Suprapubic skin (tissue), 4 donors: Measurements from ENCODE around the gene TNS1. TPM values are rescaled to one million over a fixed set of nuclear protein-coding genes. Genes with fewer than 3 reads are reported as not detected.
A peak's percentile ranks its signal among the peaks of the same experiment; 100 is the strongest.

Experiments used
- DNase-seq, 2 donors: peaks; one replicate each; pipeline ENCODE4 v3.0.0-alpha.2; 2019; ENCODE audit warnings: low spot score in 2 of 2
- H3K27ac ChIP-seq: fragments of 200-600 bp; sonication (generic); one replicate; pipeline ENCODE4 v1.5.1; 2019
- H3K27me3 ChIP-seq: fragments of 200-600 bp; sonication (generic); one replicate; pipeline ENCODE4 v1.5.1; 2019
- H3K36me3 ChIP-seq: fragments of 200-600 bp; sonication (generic); one replicate; pipeline ENCODE4 v1.5.1; 2019
- H3K4me1 ChIP-seq: fragments of 200-600 bp; sonication (generic); one replicate; pipeline ENCODE4 v1.5.1; 2019
- H3K4me3 ChIP-seq: fragments of 200-600 bp; sonication (generic); one replicate; pipeline ENCODE4 v1.5.1; 2019; ENCODE audit warnings: mild to moderate bottlenecking
- H3K9me3 ChIP-seq: fragments of 200-600 bp; sonication (generic); one replicate; pipeline ENCODE4 v1.5.1; 2019
- EP300 ChIP-seq: sonication (generic); formaldehyde crosslinking; IDR thresholded peaks from one replicate; pipeline ENCODE4 v1.6.1; 2017; ENCODE audit warnings: antibody characterized with exemption
- POLR2A ChIP-seq, 2 donors: fragments of 450-650 bp; IDR thresholded peaks; one replicate each; pipeline ENCODE4 v1.6.1; 2017; ENCODE audit warnings: antibody characterized with exemption in 2 of 2, mild to moderate bottlenecking in 2 of 2, moderate library complexity in 2 of 2
- POLR2AphosphoS5 ChIP-seq, 3 donors: sonication (generic); formaldehyde crosslinking; IDR thresholded peaks; one replicate each; pipeline ENCODE4 v1.6.1; 2017; ENCODE audit warnings: antibody characterized with exemption in 3 of 3
- WGBS: methylation state at CpG from one replicate; pipeline ENCODE4 v1.1.5; 2018; 5-methylcytosine and 5-hydroxymethylcytosine counted together
- total RNA-seq, 4 donors: library from RNA; depleted of rRNA; stranded (reverse); fragments of >200 nt; gene quantifications; one replicate each; pipeline ENCODE4 v1.1.0, GENCODE V29; 2016
- TF ChIP-seq, protein P1 (sequence below), 2 donors: fragments of 200-600 bp in 1 of 2; fragments of 450-650 bp in 1 of 2; sonication (generic) in 1 of 2; IDR thresholded peaks; one replicate each; pipeline ENCODE4 v1.5.1; 2016 to 2019; ENCODE audit warnings: antibody characterized with exemption in 2 of 2, mild to moderate bottlenecking in 1 of 2, moderate library complexity in 1 of 2

The TNS1 gene
- total RNA-seq, 4 donors from 2014 or later: 64.1 to 145 (median 99.5) TPM

DNA sequence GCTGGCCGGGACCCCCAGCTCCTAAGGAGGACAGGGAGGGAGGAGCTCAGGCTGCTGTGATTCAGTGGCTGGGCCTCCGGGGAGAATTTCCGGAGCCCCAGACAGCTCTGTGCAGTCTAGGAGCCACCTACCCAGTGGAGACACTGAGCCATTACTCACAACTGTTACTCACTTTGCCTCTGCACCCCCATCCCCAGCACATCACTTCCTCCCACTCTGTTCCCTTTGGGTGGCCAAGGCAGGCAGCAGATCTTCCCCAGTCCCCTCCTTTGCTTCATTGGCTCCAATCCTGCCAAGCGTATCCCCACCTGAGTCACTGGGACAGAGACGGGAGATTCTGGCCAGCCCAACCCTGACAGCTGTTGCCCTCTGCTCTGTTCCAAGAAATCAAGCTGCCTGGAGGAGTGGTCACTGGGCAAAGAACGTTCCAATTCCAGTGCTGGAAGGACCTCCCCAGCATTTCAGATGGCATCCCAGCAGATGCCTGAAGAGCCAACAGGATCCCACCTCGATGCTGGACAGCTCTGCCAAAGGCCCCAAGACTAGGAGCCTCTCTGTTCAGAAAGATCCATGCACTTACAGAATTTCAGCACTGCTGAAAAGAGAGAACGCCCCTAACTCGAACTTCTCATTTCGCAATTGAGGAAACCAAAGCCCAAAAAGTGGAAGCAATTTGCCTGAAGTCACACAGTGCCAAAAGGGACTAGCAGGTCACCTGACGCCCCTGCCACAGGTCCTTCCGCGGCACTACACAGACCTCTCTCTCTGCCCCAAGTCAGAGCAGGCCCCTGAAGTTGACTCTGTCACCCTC is 68.3 kb downstream of the TNS1 start:
- no peaks in the 10 kb centered on the region for H3K36me3 ChIP-seq
- WGBS: 39% methylated on average over 12 of the region's 13 CpGs
- H3K4me3 ChIP-seq: no peak overlapping the region
- H3K27ac ChIP-seq: peak overlapping the region; percentile 80
- TF ChIP-seq EP300: no peak
- TF ChIP-seq, protein P1, sequence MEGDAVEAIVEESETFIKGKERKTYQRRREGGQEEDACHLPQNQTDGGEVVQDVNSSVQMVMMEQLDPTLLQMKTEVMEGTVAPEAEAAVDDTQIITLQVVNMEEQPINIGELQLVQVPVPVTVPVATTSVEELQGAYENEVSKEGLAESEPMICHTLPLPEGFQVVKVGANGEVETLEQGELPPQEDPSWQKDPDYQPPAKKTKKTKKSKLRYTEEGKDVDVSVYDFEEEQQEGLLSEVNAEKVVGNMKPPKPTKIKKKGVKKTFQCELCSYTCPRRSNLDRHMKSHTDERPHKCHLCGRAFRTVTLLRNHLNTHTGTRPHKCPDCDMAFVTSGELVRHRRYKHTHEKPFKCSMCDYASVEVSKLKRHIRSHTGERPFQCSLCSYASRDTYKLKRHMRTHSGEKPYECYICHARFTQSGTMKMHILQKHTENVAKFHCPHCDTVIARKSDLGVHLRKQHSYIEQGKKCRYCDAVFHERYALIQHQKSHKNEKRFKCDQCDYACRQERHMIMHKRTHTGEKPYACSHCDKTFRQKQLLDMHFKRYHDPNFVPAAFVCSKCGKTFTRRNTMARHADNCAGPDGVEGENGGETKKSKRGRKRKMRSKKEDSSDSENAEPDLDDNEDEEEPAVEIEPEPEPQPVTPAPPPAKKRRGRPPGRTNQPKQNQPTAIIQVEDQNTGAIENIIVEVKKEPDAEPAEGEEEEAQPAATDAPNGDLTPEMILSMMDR (IDR thresholded peaks at IDR 0.05): no peak
- TF ChIP-seq POLR2AphosphoS5 (IDR thresholded peaks at IDR 0.05): peak in 1 of 3 donors; percentile 16
- TF ChIP-seq POLR2A (IDR thresholded peaks at IDR 0.05): no peak
- H3K9me3 ChIP-seq: no peaks in the 10 kb centered on the region
- H3K27me3 ChIP-seq: no peaks in the 10 kb centered on the region
- no peak for DNase-seq
- H3K4me1 ChIP-seq: peaks cover 93% of the 10 kb centered on the region

DNA sequence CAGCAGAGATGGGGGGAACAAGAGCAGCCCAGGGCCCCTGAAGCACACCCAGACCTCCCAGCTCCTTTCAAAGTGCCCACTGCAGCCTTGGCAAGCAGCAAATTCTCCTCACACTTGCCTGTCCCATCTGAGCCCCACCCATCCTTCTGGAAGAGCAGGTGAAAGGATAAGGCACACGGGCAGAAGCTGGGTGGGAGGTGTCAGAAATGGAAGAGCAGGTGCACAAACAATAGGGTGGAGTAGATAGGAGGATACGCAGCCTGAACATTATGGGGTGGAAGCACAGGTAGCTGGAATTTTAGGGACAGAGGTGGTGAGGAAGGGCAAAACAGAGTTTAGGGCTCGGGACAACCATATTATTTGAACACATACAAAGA is 69.2 kb downstream of the TNS1 start:
- no peak for TF ChIP-seq EP300
- no peak for TF ChIP-seq POLR2A (IDR thresholded peaks at IDR 0.05)
- no peak for TF ChIP-seq POLR2AphosphoS5 (IDR thresholded peaks at IDR 0.05)
- TF ChIP-seq, protein P1 (IDR thresholded peaks at IDR 0.05): no peak
- peaks cover 97% of the 10 kb centered on the region for H3K4me1 ChIP-seq
- no peaks in the 10 kb centered on the region for H3K9me3 ChIP-seq
- no peaks in the 10 kb centered on the region for H3K27me3 ChIP-seq
- H3K27ac ChIP-seq: peak overlapping the region; percentile 80
- no peaks in the 10 kb centered on the region for H3K36me3 ChIP-seq
- 51% methylated on average over 3 of the region's 3 CpGs for WGBS
- DNase-seq: no peak
- H3K4me3 ChIP-seq: peak overlapping the region; percentile 7

DNA sequence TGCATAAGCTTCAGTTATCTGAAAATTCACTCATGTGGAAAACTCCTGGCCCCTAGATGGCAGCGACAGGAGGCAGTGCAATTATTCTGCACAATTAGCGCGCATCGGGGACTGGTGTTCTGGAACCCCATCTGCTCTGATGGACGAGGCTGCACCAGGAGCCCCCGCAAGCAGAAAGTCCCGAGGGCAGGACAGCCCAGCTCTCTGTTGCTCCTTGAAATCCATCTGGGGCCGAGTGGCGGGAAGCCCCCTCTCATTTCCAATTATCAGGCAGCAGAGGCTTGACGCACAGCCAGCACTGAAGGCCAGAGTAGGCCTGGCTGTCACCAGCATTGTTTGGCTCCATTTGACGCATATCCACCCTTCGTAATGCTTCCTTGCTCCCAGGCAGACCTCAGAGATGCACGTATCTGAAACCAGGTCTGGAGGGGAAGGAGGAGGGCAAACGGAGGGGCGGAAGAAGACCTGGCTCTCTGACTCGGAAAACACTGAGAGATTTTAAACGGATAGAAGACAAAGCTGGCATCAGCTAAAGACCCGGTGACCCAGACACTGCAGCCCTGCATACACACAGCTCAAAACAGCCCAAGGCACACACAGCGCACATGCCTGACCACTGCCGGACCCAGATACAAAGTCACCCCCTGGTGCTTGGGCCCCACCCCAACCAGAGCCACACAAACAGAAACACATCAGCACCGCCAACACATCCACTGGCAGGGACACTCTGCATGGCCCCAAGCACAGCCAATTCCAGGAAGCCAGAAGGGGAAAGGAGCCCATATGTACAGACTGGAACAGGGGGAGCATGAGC is 69.8 kb downstream of the TNS1 start:
- no peaks in the 10 kb centered on the region for H3K36me3 ChIP-seq
- 60% methylated on average over 19 of the region's 21 CpGs for WGBS
- H3K4me1 ChIP-seq: peaks cover 97% of the 10 kb centered on the region

DNA sequence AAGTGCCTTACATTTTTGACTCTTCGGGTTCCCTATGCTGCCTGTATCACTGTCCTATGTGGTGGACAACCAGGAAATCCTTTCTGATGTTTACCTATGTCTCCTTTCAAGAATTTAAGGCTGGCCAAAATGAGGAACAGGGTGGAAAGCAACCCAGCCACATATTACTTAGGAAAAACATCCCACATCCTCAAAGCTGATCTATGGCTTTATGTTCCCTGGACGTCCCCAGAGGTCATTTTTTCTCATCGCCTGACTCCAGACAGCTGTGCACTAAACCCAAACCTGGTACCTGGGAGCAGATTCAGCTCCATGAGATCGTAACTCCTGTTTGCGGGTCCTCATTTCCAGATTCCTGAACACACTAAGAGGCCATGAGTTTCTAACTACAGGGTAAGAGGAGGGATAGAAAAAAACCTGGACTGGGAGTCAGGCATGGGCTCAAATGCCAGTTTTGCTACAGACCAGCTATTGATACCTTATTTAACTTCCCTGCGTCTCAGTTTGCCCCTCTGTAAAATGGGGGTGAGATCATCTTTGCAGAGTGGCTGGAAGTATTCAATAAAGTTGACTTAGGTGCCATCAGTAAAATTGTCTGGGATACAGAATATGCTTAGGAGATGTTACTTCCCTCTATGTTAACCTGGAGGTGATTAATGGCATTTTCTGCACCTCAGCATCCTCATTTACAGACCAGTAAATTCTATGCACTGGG is 70.8 kb downstream of the TNS1 start:
- 88% methylated on average over 6 of the region's 6 CpGs for WGBS
- TF ChIP-seq POLR2AphosphoS5 (IDR thresholded peaks at IDR 0.05): no peak
- TF ChIP-seq EP300: no peak
- H3K4me3 ChIP-seq: no peak overlapping the region
- no peaks in the 10 kb centered on the region for H3K9me3 ChIP-seq
- peaks cover 98% of the 10 kb centered on the region for H3K4me1 ChIP-seq
- DNase-seq: no peak
- H3K27ac ChIP-seq: peak overlapping the region; percentile 80
- no peaks in the 10 kb centered on the region for H3K27me3 ChIP-seq
- no peaks in the 10 kb centered on the region for H3K36me3 ChIP-seq

More for the DNA sequence above, 69.8 kb downstream of the TNS1 start:
- TF ChIP-seq EP300 (no peak), POLR2A (IDR thresholded peaks at IDR 0.05) (no peak), POLR2AphosphoS5 (IDR thresholded peaks at IDR 0.05) (no peak)
- Histone ChIP-seq H3K9me3 (no peaks in the 10 kb centered on the region), H3K27ac (peak overlapping the region; percentile 80), H3K27me3 (no peaks in the 10 kb centered on the region), H3K4me3 (peak overlapping the region; percentile 7)
- no peak for DNase-seq

DNA sequence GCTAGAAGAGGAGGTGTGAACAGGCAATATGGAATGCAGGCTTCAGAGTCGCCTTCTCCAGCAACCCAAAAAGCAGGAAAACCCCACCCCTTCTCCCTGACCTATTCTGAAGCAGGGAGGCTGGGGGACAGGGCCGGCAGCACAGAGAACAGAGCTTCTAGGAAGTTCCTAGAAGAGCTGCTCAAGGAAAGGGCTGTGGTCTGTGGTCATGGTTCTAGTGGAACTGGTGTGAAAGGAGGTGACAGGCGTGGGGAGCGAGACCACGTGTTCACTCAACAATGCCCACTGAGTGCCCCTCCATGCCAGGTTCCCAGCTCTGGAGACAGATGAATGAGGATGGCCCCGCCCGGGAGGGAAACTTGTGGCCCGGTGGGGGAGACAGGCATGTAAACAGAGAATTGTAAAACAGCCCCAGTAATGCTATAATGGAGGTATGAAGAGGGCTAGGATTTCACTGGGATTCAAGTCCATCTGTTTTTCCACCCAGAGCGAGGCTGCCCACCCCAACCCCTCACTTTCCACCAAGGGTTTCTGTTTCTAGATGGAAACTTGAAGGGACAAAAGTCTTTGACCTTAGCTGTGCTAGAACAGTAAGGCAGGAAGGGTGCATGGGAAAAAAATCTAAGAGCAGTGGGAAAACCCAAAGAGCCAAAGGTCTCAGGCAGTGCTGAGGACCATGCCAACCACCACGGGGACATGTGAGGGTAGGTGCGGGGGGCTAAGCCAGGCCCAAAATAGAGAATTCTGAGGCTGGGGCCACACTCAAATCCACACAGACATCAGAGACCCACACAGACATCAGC is 71.8 kb downstream of the TNS1 start:
- peak overlapping the region; percentile 5 for H3K4me3 ChIP-seq
- H3K9me3 ChIP-seq: no peaks in the 10 kb centered on the region
- H3K4me1 ChIP-seq: peaks cover 98% of the 10 kb centered on the region
- peak overlapping the region; percentile 80 for H3K27ac ChIP-seq
- H3K36me3 ChIP-seq: no peaks in the 10 kb centered on the region
- no peak for DNase-seq
- no peaks in the 10 kb centered on the region for H3K27me3 ChIP-seq
- no peak for TF ChIP-seq POLR2AphosphoS5 (IDR thresholded peaks at IDR 0.05)
- no peak for TF ChIP-seq POLR2A (IDR thresholded peaks at IDR 0.05)
- TF ChIP-seq, protein P1 (IDR thresholded peaks at IDR 0.05): no peak
- TF ChIP-seq EP300: no peak
- 55% methylated on average over 11 of the region's 11 CpGs for WGBS
